OCI-LY7 (cell line): ENCODE results near the gene TYW1B. TPM values are rescaled to one million over a fixed set of nuclear protein-coding genes. Genes with fewer than 3 reads are reported as not detected.
"Not testable (repeated sequence)": the region's sequence is repeated elsewhere in the genome, so short reads cannot be mapped to it uniquely, and the experiment has no call there.

ENCODE experiments used
- BruUV-seq: library from RNA; stranded (reverse); fragments of 400-500 nt; replicated peaks from 2 replicates; lab custom pipeline; 2021; lab: Mats Ljungman, UMichigan
- CTCF ChIA-PET: fragments of 300-600 bp; sonication (Branson Sonifier 250); formaldehyde crosslinking; loops from one replicate; lab custom pipeline; 2022; ENCODE audit warnings: antibody characterized with exemption; ENCODE audit not compliant: unreplicated experiment; lab: Charles Lee
- POLR2A ChIA-PET: fragments of 300-600 bp; sonication (Branson Sonifier 250); formaldehyde crosslinking; loops from one replicate; lab custom pipeline; 2022; ENCODE audit warnings: antibody characterized with exemption; lab: Charles Lee
- DNase-seq: peaks from one replicate; pipeline ENCODE4 v3.0.0-alpha.2; 2015; ENCODE audit warnings: low spot score
- H2AFZ ChIP-seq: fragments of 200-600 bp; sonication (generic), shearing (Covaris generic); 2 replicates; pipeline ENCODE4 v1.6.1; 2014; ENCODE audit warnings: mild to moderate bottlenecking, antibody characterized with exemption, low read length, moderate library complexity
- H3K27ac ChIP-seq: fragments of 200-600 bp; sonication (generic); 2 replicates; pipeline ENCODE4 v1.5.1; 2014; ENCODE audit warnings: mixed run types, low read depth, mild to moderate bottlenecking, moderate library complexity, low read length, inconsistent platforms; ENCODE audit not compliant: poor library complexity, severe bottlenecking
- H3K36me3 ChIP-seq: fragments of 200-600 bp; sonication (generic); 2 replicates; pipeline ENCODE4 v1.6.1; 2014; ENCODE audit warnings: mild to moderate bottlenecking, antibody characterized with exemption, low read length, moderate library complexity, mixed read lengths; ENCODE audit not compliant: insufficient read depth
- H3K4me1 ChIP-seq: fragments of 200-600 bp; sonication (generic); 2 replicates; pipeline ENCODE4 v1.5.1; 2014; ENCODE audit warnings: mild to moderate bottlenecking, low read length; ENCODE audit not compliant: insufficient read depth, poor library complexity, severe bottlenecking
- H3K4me2 ChIP-seq: fragments of 200-600 bp; sonication (generic); 2 replicates; pipeline ENCODE4 v1.6.1; 2014; ENCODE audit warnings: mild to moderate bottlenecking, low read length
- H3K4me3 ChIP-seq: fragments of 200-600 bp; sonication (generic); 2 replicates; pipeline ENCODE4 v1.5.1; 2014; ENCODE audit warnings: mild to moderate bottlenecking, low read depth, low read length; ENCODE audit not compliant: poor library complexity, severe bottlenecking
- H3K79me2 ChIP-seq: fragments of 200-600 bp; sonication (generic); 2 replicates; pipeline ENCODE4 v1.6.1; 2016; ENCODE audit warnings: low read depth, mild to moderate bottlenecking, low read length, moderate library complexity, mixed read lengths; ENCODE audit not compliant: insufficient read depth
- H3K9me2 ChIP-seq: fragments of 200-600 bp; sonication (generic); 2 replicates; pipeline ENCODE4 v1.6.1; 2016; ENCODE audit warnings: mild to moderate bottlenecking, low read length, mixed read lengths; ENCODE audit not compliant: insufficient read depth
- H3K9me3 ChIP-seq: fragments of 200-600 bp; sonication (generic); 2 replicates; pipeline ENCODE4 v1.6.1; 2014; ENCODE audit warnings: mild to moderate bottlenecking, mixed run types, low read length, mixed read lengths
- H4K20me1 ChIP-seq: fragments of 200-600 bp; sonication (generic); 2 replicates; pipeline ENCODE4 v1.6.1; 2014; ENCODE audit warnings: mild to moderate bottlenecking, antibody characterized with exemption, low read length, moderate library complexity, mixed read lengths; ENCODE audit not compliant: insufficient read depth
- intact Hi-C: fragments of 100-400 bp; cut with micrococcal nuclease; formaldehyde crosslinking; loops from one replicate; pipeline ENCODE4 v1.10.0; 2022; ENCODE audit not compliant: unreplicated experiment
- total RNA-seq, 2 experiments: library from RNA; depleted of rRNA in 1 of 2; stranded (reverse); fragments of >200 nt in 1 of 2; shearing (Covaris generic) in 1 of 2; gene quantifications; 2 replicates each; pipeline ENCODE4 v1.2.3, GENCODE V29; 2014 to 2022
- TF ChIP-seq, protein P1 (sequence below): fragments of 200-600 bp; sonication (generic); conservative IDR thresholded peaks from 2 replicates; pipeline ENCODE4 v1.5.1; 2014; ENCODE audit warnings: mild to moderate bottlenecking, antibody characterized with exemption, low read length, moderate library complexity, mixed read lengths

TYW1B gene
- total RNA-seq, 2 experiments from 2014 or later = 5.1 to 7.2 TPM

- H3K79me2 ChIP-seq, BruUV-seq, H3K36me3 ChIP-seq, H3K9me3 ChIP-seq, intact Hi-C loops, H3K4me2 ChIP-seq, H3K4me3 ChIP-seq, CTCF ChIA-PET, H3K4me1 ChIP-seq, H3K27ac ChIP-seq, POLR2A ChIA-PET, H2AFZ ChIP-seq, H4K20me1 ChIP-seq, DNase-seq, H3K9me2 ChIP-seq: not testable (repeated sequence)
- TF ChIP-seq, protein P1, sequence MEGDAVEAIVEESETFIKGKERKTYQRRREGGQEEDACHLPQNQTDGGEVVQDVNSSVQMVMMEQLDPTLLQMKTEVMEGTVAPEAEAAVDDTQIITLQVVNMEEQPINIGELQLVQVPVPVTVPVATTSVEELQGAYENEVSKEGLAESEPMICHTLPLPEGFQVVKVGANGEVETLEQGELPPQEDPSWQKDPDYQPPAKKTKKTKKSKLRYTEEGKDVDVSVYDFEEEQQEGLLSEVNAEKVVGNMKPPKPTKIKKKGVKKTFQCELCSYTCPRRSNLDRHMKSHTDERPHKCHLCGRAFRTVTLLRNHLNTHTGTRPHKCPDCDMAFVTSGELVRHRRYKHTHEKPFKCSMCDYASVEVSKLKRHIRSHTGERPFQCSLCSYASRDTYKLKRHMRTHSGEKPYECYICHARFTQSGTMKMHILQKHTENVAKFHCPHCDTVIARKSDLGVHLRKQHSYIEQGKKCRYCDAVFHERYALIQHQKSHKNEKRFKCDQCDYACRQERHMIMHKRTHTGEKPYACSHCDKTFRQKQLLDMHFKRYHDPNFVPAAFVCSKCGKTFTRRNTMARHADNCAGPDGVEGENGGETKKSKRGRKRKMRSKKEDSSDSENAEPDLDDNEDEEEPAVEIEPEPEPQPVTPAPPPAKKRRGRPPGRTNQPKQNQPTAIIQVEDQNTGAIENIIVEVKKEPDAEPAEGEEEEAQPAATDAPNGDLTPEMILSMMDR = peak; percentile 62
These were observed 192.6 kb downstream of the TYW1B start for GRCh38 chr7:72635273-72635908.

DNA sequence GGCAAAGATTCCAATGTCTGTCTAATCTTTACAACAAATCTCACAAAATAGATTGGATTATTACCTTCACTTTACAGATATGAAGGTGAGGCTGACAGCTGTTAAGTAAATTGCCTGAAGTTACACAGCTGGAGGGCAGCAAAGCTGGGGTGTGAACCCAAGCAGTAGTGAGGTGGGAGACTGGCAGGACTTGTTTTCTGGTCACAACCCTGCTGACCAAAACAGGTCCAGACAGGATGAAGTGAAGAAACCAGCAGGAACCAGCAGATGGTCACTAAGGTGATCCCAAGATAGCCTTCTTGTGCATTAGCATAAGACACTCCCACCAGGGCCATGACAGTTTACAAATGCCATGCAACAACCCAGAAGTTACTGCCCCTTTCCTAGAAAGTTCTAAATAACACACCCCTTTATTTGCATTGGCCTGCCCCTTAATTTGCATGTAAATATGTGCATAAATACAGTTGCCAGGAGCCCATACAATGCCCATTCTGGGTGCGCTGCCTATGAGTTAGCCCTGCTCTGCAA is 195.2 kb downstream of the TYW1B start:
- DNase-seq, BruUV-seq, H3K79me2 ChIP-seq, CTCF ChIA-PET, H3K9me3 ChIP-seq, H2AFZ ChIP-seq, H3K4me3 ChIP-seq, H3K4me2 ChIP-seq, H3K9me2 ChIP-seq, intact Hi-C loops, H3K4me1 ChIP-seq, H3K27ac ChIP-seq, H4K20me1 ChIP-seq, H3K36me3 ChIP-seq: not testable (repeated sequence)
- POLR2A ChIA-PET = interaction anchor here (0.7 kb wide), 1 partner anchor 255 kb away, joined by 3 read pairs; no protein-coding TSS in a partner anchor

GRCh38 chr7:72628375-72628774 is 199.6 kb downstream of the TYW1B start:
- DNase-seq, H3K4me3 ChIP-seq, BruUV-seq, H3K9me2 ChIP-seq, H4K20me1 ChIP-seq, H3K9me3 ChIP-seq, H3K4me2 ChIP-seq, H3K36me3 ChIP-seq, CTCF ChIA-PET, POLR2A ChIA-PET, H3K27ac ChIP-seq, intact Hi-C loops, H3K4me1 ChIP-seq, H3K79me2 ChIP-seq, H2AFZ ChIP-seq: not testable (repeated sequence)

- POLR2A ChIA-PET = interaction anchor here (0.6 kb wide), 1 partner anchor 293 kb away, joined by 3 read pairs; no protein-coding TSS in a partner anchor
- H3K9me3 ChIP-seq, H3K9me2 ChIP-seq, H2AFZ ChIP-seq, CTCF ChIA-PET, H3K79me2 ChIP-seq, H4K20me1 ChIP-seq, DNase-seq, BruUV-seq, H3K36me3 ChIP-seq, H3K4me3 ChIP-seq, H3K4me1 ChIP-seq, H3K27ac ChIP-seq, H3K4me2 ChIP-seq, intact Hi-C loops: not testable (repeated sequence)
These were observed 201.5 kb downstream of the TYW1B start for GRCh38 chr7:72626428-72627011.

- CTCF ChIA-PET, intact Hi-C loops, DNase-seq, H3K36me3 ChIP-seq, H3K4me2 ChIP-seq, H3K79me2 ChIP-seq, H2AFZ ChIP-seq, H3K4me1 ChIP-seq, H3K9me2 ChIP-seq, H3K9me3 ChIP-seq, H4K20me1 ChIP-seq, H3K4me3 ChIP-seq, BruUV-seq, H3K27ac ChIP-seq: not testable (repeated sequence)
- POLR2A ChIA-PET = interaction anchor here (0.6 kb wide), 1 partner anchor 292 kb away, joined by 3 read pairs; no protein-coding TSS in a partner anchor
These were observed 202.1 kb downstream of the TYW1B start for GRCh38 chr7:72625721-72626423.
